Measurements from ENCODE around the gene INTS11.

DNA sequence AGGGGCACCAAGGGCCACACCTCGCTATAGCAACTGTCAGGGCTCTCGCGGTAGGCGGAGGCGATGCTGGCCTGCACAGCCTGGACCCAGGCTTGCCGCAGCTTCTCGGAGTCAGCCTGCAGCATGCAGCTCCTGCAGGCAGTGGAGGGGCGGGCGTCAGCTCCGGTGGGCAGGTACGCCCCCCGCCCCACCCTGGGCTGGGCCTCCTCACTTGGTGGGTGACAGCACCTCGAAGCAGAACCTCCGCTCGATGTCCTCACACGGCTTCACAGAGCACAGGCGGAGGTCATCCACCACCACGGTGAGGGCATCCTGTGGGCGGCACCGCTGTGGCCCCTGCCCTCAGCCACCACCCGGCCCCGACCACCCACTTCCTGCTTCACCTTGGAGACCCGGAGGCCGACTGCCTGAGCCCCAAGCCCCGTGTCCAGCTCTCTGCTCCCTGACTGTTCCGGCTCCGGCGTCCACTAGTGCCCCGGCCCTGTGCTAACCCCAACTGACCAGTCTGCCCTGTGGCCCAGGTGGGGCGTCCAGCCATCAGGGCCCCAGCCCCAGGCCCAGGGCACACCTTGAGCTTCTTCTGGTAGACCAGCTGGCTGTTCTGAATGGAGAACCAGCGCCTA is 26.5 kb downstream of the INTS11 start:
- TF ChIP-seq, protein P1, sequence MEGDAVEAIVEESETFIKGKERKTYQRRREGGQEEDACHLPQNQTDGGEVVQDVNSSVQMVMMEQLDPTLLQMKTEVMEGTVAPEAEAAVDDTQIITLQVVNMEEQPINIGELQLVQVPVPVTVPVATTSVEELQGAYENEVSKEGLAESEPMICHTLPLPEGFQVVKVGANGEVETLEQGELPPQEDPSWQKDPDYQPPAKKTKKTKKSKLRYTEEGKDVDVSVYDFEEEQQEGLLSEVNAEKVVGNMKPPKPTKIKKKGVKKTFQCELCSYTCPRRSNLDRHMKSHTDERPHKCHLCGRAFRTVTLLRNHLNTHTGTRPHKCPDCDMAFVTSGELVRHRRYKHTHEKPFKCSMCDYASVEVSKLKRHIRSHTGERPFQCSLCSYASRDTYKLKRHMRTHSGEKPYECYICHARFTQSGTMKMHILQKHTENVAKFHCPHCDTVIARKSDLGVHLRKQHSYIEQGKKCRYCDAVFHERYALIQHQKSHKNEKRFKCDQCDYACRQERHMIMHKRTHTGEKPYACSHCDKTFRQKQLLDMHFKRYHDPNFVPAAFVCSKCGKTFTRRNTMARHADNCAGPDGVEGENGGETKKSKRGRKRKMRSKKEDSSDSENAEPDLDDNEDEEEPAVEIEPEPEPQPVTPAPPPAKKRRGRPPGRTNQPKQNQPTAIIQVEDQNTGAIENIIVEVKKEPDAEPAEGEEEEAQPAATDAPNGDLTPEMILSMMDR (IDR thresholded peaks at IDR 0.05 in 2 of 3, conservative IDR thresholded peaks at IDR 0.05 in 1 of 3; ENCODE audit: borderline replicate concordance in 1 of 3, insufficient read depth in 1 of 3, low read depth in 2 of 3, low read length in 2 of 3), result no peak
- no peak for TF ChIP-seq YY1 (IDR thresholded peaks at IDR 0.05; ENCODE audit: extremely low read depth, insufficient replicate concordance, low read depth, low read length)
- no peak for TF ChIP-seq POLR2A (IDR thresholded peaks at IDR 0.05; ENCODE audit: borderline replicate concordance, extremely low read depth, insufficient read depth, insufficient read length)
- no peak for TF ChIP-seq SP1 (IDR thresholded peaks at IDR 0.05; ENCODE audit: low read depth)
- no peak for TF ChIP-seq ZNF274 (IDR thresholded peaks at IDR 0.05; ENCODE audit: low read depth, low read length)
- no peak for TF ChIP-seq CEBPB (IDR thresholded peaks at IDR 0.05; ENCODE audit: low read depth)

Measured in HCT116 (cell line).